GM06990 (cell line): ENCODE data around the gene GCK.

Experiments used
- DNase-seq: peaks from one replicate; pipeline ENCODE4 v3.0.0-alpha.2; 2011; ENCODE audit not compliant: insufficient read length; ENCODE audit errors: extremely low read depth
- H3K27me3 ChIP-seq: replicated peaks from 2 replicates; pipeline ENCODE4 v1.6.0; 2011; ENCODE audit warnings: low read length; ENCODE audit not compliant: control insufficient read depth, insufficient read depth
- H3K36me3 ChIP-seq: 2 replicates; pipeline ENCODE4 v1.5.1; 2011; ENCODE audit warnings: low read length; ENCODE audit not compliant: control insufficient read depth, insufficient read depth
- H3K4me3 ChIP-seq: replicated peaks from 2 replicates; pipeline ENCODE4 v1.5.1; 2011; ENCODE audit warnings: low read depth, mild to moderate bottlenecking, control low read depth, low read length
- TF ChIP-seq, protein P1 (sequence below): IDR thresholded peaks from 2 replicates; pipeline ENCODE4 v1.5.1; 2011; ENCODE audit warnings: low read length, control low read depth, mild to moderate bottlenecking, inconsistent platforms; ENCODE audit not compliant: insufficient read depth, poor library complexity, severe bottlenecking

The GCK gene

DNA sequence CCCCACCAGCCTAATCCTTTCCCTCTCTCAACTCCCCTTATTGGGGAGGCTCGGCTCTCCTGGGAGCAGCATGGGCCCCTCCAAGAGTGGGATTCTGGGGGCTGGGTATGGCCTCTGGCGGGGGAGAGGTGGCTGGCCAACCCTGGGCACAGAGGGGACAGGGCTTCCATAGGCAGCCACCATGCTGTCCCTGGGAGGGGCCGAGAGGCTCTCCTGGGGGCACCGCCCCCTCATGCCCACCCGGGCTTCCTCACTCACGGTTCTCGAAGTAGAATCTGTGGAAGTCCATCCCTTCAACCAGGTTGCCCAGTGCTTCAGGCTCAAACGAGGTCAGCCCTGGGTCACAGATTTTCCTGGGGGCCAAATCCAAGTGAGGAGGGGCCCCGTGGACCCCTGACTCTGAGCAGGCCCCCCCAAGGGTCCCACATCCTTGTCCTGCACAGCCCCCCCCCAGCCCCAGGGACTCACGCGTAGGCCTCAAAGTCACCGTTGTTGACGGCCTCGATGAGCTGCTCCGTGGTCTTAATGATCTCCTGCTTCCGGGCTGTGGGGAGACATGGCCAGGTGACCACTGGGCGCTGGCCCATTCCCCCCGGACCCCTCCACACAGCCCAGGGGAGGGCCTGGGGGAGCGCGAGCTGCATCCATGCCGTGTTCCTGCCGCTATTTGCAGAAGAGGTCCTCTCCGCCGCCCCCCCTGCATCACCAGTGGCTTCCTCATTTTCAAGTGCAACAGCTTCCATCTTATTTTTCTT lies 31.3 kb upstream of the GCK start:
- no peak overlapping the region for H3K4me3 ChIP-seq
- DNase-seq: no peak
- H3K36me3 ChIP-seq: no peaks in the 10 kb centered on the region
- H3K27me3 ChIP-seq: no peaks in the 10 kb centered on the region; the same call in 1 of the 2 replicates
- TF ChIP-seq, protein P1, sequence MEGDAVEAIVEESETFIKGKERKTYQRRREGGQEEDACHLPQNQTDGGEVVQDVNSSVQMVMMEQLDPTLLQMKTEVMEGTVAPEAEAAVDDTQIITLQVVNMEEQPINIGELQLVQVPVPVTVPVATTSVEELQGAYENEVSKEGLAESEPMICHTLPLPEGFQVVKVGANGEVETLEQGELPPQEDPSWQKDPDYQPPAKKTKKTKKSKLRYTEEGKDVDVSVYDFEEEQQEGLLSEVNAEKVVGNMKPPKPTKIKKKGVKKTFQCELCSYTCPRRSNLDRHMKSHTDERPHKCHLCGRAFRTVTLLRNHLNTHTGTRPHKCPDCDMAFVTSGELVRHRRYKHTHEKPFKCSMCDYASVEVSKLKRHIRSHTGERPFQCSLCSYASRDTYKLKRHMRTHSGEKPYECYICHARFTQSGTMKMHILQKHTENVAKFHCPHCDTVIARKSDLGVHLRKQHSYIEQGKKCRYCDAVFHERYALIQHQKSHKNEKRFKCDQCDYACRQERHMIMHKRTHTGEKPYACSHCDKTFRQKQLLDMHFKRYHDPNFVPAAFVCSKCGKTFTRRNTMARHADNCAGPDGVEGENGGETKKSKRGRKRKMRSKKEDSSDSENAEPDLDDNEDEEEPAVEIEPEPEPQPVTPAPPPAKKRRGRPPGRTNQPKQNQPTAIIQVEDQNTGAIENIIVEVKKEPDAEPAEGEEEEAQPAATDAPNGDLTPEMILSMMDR: no peak

DNA sequence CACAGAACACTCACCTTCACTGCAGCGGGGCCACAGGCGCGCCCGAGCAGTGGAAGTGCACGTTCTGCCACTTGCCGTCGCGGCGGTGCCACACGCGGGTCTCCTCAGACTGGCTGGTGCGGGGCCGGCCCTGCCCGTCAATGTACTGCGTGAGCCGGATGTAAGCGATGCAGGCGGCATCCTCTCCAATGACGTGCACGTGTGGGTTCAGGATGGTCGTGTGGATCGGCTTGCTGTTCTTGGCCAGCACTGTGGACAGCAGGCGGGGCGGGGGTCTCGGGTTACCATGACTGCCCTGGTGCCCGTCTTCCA lies 30.8 kb upstream of the GCK start:
- H3K4me3 ChIP-seq: no peak overlapping the region
- no peak for DNase-seq
- H3K36me3 ChIP-seq: no peaks in the 10 kb centered on the region
- no peaks in the 10 kb centered on the region for H3K27me3 ChIP-seq
- TF ChIP-seq, protein P1: no peak

DNA sequence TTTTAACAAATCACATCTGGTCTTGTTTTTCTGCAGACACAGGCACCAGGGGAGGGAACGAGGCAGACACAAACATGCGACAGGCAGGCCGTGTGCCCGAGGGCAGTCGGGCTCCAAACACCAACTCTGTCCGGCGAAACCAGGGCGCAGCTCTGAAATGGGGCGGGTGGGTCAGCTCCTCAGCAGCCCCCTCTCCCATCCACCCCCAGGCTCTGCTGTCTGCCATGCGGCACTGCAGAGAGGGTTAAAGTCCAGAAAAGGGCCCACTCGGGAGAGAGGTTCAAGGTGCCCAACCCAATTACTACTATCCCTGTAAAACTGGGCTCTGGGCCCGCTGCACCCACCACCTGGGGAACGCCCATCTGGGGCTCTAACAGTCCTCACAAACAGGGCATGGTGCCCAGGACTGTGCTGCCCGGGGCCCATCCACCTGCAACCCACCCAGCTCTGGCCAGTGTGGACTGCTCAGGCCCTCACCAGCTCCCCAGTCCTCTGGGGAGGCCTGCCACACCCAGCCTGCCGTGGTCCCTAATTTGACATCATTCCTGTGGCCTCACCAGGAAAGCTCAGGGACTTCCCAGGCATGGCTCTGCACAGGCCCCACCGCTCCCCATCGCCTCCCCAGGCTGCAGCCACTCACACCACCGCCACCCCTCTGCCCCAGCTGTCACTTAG lies 30.3 kb upstream of the GCK start:
- H3K27me3 ChIP-seq: no peaks in the 10 kb centered on the region
- no peak for DNase-seq
- H3K36me3 ChIP-seq: no peaks in the 10 kb centered on the region; the same call in 1 of the 2 replicates

DNA sequence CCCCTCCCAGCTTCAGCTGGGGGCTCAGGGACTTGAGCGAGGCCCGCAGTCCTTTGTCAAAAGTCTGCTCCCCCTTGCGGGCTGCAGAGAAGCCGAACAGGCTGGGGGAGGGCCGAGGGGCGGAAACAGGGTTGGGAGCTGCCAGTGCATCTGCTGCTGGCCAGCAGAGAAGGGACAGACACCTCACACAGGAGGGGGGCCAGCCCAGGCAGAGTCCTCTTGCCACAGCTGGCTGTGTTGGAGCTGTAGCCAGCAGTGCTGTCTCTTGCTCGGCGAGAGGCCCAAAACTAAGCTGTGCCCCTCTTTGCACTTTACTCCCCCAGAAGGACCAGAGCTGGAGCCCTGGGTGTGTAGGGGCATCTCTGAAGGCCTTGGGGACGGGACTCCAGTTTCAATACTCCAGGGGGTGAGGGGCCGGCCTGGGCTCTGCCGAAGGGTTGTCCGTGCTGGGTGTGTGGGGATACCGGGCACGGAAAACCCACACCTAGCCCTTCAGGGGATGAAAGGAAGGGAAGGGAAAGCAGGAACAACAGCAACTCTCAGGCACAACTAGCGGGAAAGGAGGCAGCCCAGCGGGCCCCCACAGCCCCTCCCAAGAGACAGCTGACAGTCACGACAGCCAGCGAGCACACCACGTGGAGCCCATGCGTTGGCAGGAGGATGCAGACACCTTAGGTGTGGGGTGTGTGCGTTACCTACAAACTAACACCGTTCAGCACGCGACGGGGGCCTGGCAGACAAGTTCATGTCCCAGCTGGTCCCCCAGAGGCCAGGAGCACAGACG lies 29.4 kb upstream of the GCK start:
- no peaks in the 10 kb centered on the region for H3K27me3 ChIP-seq
- DNase-seq: no peak
- H3K36me3 ChIP-seq: peaks cover 2% of the 10 kb centered on the region
- no peak overlapping the region for H3K4me3 ChIP-seq
- TF ChIP-seq, protein P1: no peak

More for the DNA sequence above, 30.3 kb upstream of the GCK start:
- TF ChIP-seq, protein P1: no peak
- no peak overlapping the region for H3K4me3 ChIP-seq

DNA sequence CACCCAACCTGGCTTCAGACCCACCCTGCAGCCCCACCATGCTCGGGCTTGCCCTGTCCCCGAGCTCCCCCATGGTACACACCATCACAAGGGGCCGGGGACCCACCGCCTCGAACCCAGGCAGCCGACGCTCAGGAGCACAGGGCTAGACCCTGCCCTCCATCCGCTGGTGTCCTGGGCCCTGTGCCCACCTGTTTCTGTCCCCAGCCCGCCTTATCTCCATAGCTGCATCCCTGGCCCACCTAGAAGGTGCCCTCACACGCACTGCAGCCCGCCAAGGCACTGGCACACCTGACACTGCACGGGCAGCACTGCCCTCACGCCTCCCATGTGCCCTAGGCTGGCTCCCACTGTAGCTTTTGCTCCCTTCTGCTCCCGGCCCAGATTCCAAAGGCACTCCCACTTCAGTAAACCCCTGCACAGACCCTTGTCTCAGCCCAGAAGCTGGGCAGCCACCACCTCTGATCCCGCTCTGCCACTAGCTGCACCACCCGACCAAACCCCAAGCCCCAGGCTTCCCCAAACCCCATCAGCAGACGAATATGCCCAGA lies 28.7 kb upstream of the GCK start:
- no peak overlapping the region for H3K4me3 ChIP-seq
- peaks cover 8% of the 10 kb centered on the region for H3K36me3 ChIP-seq
- no peak for DNase-seq
- TF ChIP-seq, protein P1: no peak
- H3K27me3 ChIP-seq: no peaks in the 10 kb centered on the region
